ENCODE data around the gene TNIP2. TPM values are rescaled to one million over a fixed set of nuclear protein-coding genes. Genes with fewer than 3 reads are reported as not detected.

TNIP2 gene
- total and polyA plus RNA-seq, 2 of the 8 experiments (the other 6 are each of a cell fraction or from before 2014, with no cell fraction given), result 23.7 to 37.7 TPM

DNA sequence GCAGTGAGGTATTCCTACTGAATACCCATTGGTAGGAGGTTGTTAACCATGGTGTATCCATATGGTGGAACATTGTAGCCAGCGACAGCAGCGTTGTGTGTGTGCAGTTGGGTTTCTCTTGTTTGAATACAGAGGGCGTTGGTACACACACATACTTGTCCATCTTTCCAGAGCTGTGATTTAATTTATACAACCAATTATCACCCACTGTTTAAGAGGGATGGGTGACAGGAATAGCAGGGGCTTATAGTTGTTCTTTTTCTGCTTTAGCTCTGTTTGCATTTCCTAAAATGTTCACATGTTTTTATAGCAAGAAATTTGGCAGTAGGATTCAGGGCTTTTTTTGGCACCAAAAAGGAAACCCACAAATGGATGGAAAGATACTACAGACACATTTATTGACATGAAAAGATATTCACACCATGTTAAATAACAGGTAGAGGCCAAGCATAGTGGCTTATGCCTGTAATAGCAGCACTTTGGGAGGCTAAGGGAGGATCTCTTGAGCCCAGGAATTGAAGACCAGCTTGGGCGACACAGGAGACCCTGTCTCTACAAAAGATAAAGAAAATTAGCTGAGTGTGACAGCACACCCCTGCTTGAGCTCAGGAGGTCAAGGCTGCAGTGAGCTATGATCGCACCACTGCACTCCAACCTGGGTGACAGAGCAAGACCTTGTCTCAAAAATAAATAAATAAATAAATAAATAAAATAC, 60.6 kb downstream of the TNIP2 start:
- no peak overlapping the region for H4K5ac ChIP-seq (ENCODE audit: insufficient read length, low read depth, low read length)
- no peak overlapping the region for H3K4me3 ChIP-seq (ENCODE audit: extremely low read depth in 1 of 4, insufficient read depth in 2 of 4, low read depth in 3 of 4, low read length in 4 of 4)
- H3K9ac ChIP-seq (replicated peaks in 1 of 4; ENCODE audit: extremely low read depth in 1 of 4, low read depth in 3 of 4, low read length in 3 of 4), result no peak overlapping the region
- TF ChIP-seq NANOG (IDR thresholded peaks at IDR 0.05; ENCODE audit: insufficient read depth, low read depth, low read length, poor library complexity, severe bottlenecking) (no peak), CBX8 (IDR thresholded peaks at IDR 0.05; ENCODE audit: borderline replicate concordance, low read depth, low read length) (no peak), TEAD4 (IDR thresholded peaks at IDR 0.05; ENCODE audit: low read depth, low read length) (no peak)
- CTCF ChIA-PET (ENCODE audit: partially characterized antibody), result interaction anchor here (1.0 to 1.1 kb wide), 4 partner anchors 10 to 22 kb away, joined by 3 to 4 read pairs (median 3); no protein-coding TSS in a partner anchor
- no peak overlapping the region for H4K8ac ChIP-seq (ENCODE audit: extremely low read depth, insufficient read depth, low read length)
- H3K23me2 ChIP-seq (ENCODE audit: low read depth, low read length), result no peaks in the 10 kb centered on the region; the same call in 1 of the 2 replicates
- H2BK15ac ChIP-seq (ENCODE audit: low read length), result no peak overlapping the region
- H2AFZ ChIP-seq (ENCODE audit: low read length), result no peak overlapping the region
- no peaks in the 10 kb centered on the region; the same call in 1 of the 2 replicates for H3K79me1 ChIP-seq (ENCODE audit: low read depth, low read length)
- H2BK12ac ChIP-seq (ENCODE audit: low read depth, low read length), result no peak overlapping the region
- H3K18ac ChIP-seq (ENCODE audit: extremely low read depth, low read length), result no peak overlapping the region
- no peaks in the 10 kb centered on the region for H3K4me1 ChIP-seq (replicated peaks in 1 of 4; ENCODE audit: control insufficient read depth in 3 of 4, insufficient read depth in 4 of 4, low read length in 3 of 4)
- no peak overlapping the region for H3K56ac ChIP-seq (replicated peaks; ENCODE audit: insufficient read length, low read depth, low read length)
- H2AK5ac ChIP-seq (ENCODE audit: low read depth, low read length), result no peak overlapping the region
- H3K27me3 ChIP-seq (replicated peaks in 1 of 4; ENCODE audit: control insufficient read depth in 3 of 4, extremely low read depth in 1 of 4, insufficient read depth in 3 of 4, low read length in 3 of 4), result no peaks in the 10 kb centered on the region
- FAIRE-seq, result no peak
- H3K23ac ChIP-seq (ENCODE audit: insufficient read length), result no peak overlapping the region
- H4K91ac ChIP-seq (replicated peaks; ENCODE audit: insufficient read length, low read length), result no peak overlapping the region
- H3K14ac ChIP-seq (ENCODE audit: insufficient read length), result no peak overlapping the region
- POLR2A ChIA-PET (ENCODE audit: partially characterized antibody), result no interaction called here
- no peak overlapping the region for H3K4ac ChIP-seq (replicated peaks; ENCODE audit: insufficient read length, low read depth, low read length)
- no peaks in the 10 kb centered on the region for H3K9me3 ChIP-seq (ENCODE audit: insufficient read depth in 2 of 2, low read depth in 1 of 2, low read length in 1 of 2)
- no peak for DNase-seq (ENCODE audit: low read depth in 1 of 2, low spot score in 2 of 2)
- H3K27ac ChIP-seq (ENCODE audit: low read depth, low read length), result no peak overlapping the region
- no peak overlapping the region for H2BK5ac ChIP-seq (ENCODE audit: low read depth, low read length)
- H3K36me3 ChIP-seq (ENCODE audit: control insufficient read depth in 2 of 4, insufficient read depth in 4 of 4, low read length in 3 of 4), result peaks cover 35 to 57% (median 45%) of the 10 kb centered on the region in 4 experiments; a peak in 7 of 8 replicates
- H2BK120ac ChIP-seq (replicated peaks; ENCODE audit: low read depth, low read length), result no peak overlapping the region
- H2BK20ac ChIP-seq (ENCODE audit: low read length), result no peak overlapping the region
- 93% methylated on average over 5 of the region's 5 CpGs; no CpG with 5 or more reads in 1 of the 2 experiments for WGBS, 2 experiments (ENCODE audit: extremely low coverage in 1 of 2, insufficient coverage in 1 of 2, insufficient read length in 1 of 2, insufficient replicate concordance in 2 of 2, low coverage in 1 of 2, low lambda C conversion rate in 2 of 2, missing lambda C conversion rate in 1 of 2)
- no peak overlapping the region for H3K4me2 ChIP-seq (ENCODE audit: insufficient read depth in 1 of 2, low read depth in 2 of 2, low read length in 2 of 2)
- H4K20me1 ChIP-seq (replicated peaks in 1 of 2; ENCODE audit: control insufficient read depth in 1 of 2, insufficient read depth in 2 of 2, low read length in 2 of 2), result peaks cover 5 to 12% of the 10 kb centered on the region in 2 experiments
- no peaks in the 10 kb centered on the region for H3K79me2 ChIP-seq (ENCODE audit: control insufficient read depth in 1 of 2, insufficient read depth in 2 of 2, low read length in 2 of 2)
